ENCODE data around the gene RFTN1. TPM values are rescaled to one million over a fixed set of nuclear protein-coding genes. Genes with fewer than 3 reads are reported as not detected.

The RFTN1 gene
- total and polyA plus RNA-seq, 10 of the 15 experiments (the other 5 are each of a cell fraction or from before 2014, with no cell fraction given), result 20.6 to 213 (median 147) TPM

DNA sequence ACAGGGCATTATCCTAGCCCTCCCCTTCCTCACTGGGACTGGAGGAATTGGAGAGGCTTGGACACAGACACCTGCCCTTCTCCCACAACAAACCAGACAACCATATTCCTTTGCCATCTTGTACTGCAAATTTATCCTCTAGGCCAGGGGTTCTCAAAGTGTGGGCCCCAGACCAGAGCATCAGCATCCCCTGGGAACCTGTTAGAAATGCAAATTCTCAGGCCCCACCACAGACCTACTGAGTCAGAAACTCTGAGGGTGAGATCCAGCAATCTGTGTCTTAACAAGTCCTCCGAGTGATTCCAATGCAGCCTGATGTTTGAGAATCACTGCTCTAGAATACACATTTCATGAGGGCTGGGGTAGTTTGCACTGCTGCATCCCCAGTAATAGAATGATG, 133.1 kb downstream of the RFTN1 start (continued):
- TF ChIP-seq, protein P1, sequence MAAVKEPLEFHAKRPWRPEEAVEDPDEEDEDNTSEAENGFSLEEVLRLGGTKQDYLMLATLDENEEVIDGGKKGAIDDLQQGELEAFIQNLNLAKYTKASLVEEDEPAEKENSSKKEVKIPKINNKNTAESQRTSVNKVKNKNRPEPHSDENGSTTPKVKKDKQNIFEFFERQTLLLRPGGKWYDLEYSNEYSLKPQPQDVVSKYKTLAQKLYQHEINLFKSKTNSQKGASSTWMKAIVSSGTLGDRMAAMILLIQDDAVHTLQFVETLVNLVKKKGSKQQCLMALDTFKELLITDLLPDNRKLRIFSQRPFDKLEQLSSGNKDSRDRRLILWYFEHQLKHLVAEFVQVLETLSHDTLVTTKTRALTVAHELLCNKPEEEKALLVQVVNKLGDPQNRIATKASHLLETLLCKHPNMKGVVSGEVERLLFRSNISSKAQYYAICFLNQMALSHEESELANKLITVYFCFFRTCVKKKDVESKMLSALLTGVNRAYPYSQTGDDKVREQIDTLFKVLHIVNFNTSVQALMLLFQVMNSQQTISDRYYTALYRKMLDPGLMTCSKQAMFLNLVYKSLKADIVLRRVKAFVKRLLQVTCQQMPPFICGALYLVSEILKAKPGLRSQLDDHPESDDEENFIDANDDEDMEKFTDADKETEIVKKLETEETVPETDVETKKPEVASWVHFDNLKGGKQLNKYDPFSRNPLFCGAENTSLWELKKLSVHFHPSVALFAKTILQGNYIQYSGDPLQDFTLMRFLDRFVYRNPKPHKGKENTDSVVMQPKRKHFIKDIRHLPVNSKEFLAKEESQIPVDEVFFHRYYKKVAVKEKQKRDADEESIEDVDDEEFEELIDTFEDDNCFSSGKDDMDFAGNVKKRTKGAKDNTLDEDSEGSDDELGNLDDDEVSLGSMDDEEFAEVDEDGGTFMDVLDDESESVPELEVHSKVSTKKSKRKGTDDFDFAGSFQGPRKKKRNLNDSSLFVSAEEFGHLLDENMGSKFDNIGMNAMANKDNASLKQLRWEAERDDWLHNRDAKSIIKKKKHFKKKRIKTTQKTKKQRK (IDR thresholded peaks at IDR 0.05; ENCODE audit: low read depth, low read length), result no peak

DNA sequence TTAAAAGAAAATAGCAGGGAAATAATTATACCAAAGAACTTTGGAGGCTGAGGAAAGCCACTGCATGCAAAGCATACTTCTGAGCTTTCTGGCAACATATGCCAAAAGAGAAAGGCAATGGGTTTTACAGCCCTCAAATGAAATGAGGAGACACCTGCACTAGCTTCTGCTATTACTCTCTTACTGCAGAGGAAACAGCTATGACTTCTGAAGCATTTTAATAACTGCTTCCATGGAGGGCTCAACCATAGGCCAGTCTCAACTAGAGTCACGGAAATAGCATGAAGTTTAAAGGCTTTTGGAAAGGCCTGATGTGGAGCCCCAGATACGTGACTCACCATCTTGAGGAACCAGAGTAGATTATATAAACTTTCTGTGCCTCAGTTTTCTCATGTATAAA, 133.7 kb downstream of the RFTN1 start:
- DNase-seq (ENCODE audit: low read depth, low spot score) (no peak), FAIRE-seq (no peak), ATAC-seq (peak; percentile 4)
- H3K4me2 ChIP-seq (ENCODE audit: control insufficient read depth, insufficient read depth), result peak overlapping the region; percentile 67
- POLR2A ChIA-PET, result interaction anchor here (0.8 to 3.6 kb wide), 13 partner anchors 10 to 136 kb away, joined by 3 to 16 read pairs (median 9); partner anchors contain the start of gene RFTN1
- in situ Hi-C loops (cut with MboI), result loop anchor here (10.0 kb wide), 1 partner anchor 575 kb away; no protein-coding TSS in a partner anchor
- no peaks in the 10 kb centered on the region for H3K27me3 ChIP-seq (replicated peaks in 1 of 2; ENCODE audit: control insufficient read depth in 2 of 2, insufficient read depth in 2 of 2, low read length in 1 of 2)
- peaks cover 88% of the 10 kb centered on the region for H3K4me1 ChIP-seq (ENCODE audit: control insufficient read depth, insufficient read depth, low read length)
- H3K4me3 ChIP-seq, result no peak overlapping the region
- H3K36me3 ChIP-seq (ENCODE audit: control insufficient read depth in 2 of 2, insufficient read depth in 2 of 2, low read length in 1 of 2), result peaks cover 20 to 26% of the 10 kb centered on the region in 2 experiments
- RAD21 ChIA-PET (ENCODE audit: unreplicated experiment), result interaction anchor here (0.7 to 3.7 kb wide), 20 partner anchors 8 to 138 kb away, joined by 3 to 27 read pairs (median 5); no protein-coding TSS in a partner anchor
- H2AFZ ChIP-seq (ENCODE audit: control insufficient read depth, low read depth, low read length), result no peak overlapping the region
- peaks cover 54% of the 10 kb centered on the region for H3K79me2 ChIP-seq (ENCODE audit: control insufficient read depth, insufficient read depth, low read length)
- 3% methylated on average over 2 of the region's 2 CpGs for WGBS (ENCODE audit: insufficient coverage, insufficient replicate concordance, low lambda C conversion rate, missing lambda C conversion rate)
- H4K20me1 ChIP-seq (ENCODE audit: control insufficient read depth, insufficient read depth), result no peaks in the 10 kb centered on the region
- BruUV-seq (replicated peaks), result no TSS peak
- CTCF ChIA-PET, result interaction anchor here (1.0 to 1.9 kb wide), 7 partner anchors 15 to 137 kb away, joined by 3 to 6 read pairs (median 5); no protein-coding TSS in a partner anchor
- H3K27ac ChIP-seq (ENCODE audit: control insufficient read depth, insufficient read depth), result peak overlapping the region; percentile 88
- peaks cover 9% of the 10 kb centered on the region for H3K9me3 ChIP-seq (replicated peaks; ENCODE audit: control insufficient read depth, insufficient read depth, low read length)
- SMC1A ChIA-PET (ENCODE audit: uncharacterized antibody, unreplicated experiment), result interaction anchor here (0.8 to 9.9 kb wide), 22 partner anchors 8 to 813 kb away, joined by 3 to 125 read pairs (median 6); partner anchors contain the start of gene RFTN1
- 0 out of 2 replicates have a peak, but pooled peaks have one; percentile 12 for TF ChIP-seq FOXM1 (IDR thresholded peaks at IDR 0.05; ENCODE audit: low read depth, low read length)
- TF ChIP-seq ZBTB33 (IDR thresholded peaks at IDR 0.05), result no peak
- TF ChIP-seq MTA3 (IDR thresholded peaks at IDR 0.05; ENCODE audit: borderline replicate concordance, low read length), result 0 out of 2 replicates have a peak, but pooled peaks have one; percentile 12
- TF ChIP-seq HCFC1 (IDR thresholded peaks at IDR 0.05; ENCODE audit: low read length), result no peak
- TF ChIP-seq IRF3 (IDR thresholded peaks at IDR 0.05), result no peak
- no peak for TF ChIP-seq TCF7 (IDR thresholded peaks at IDR 0.05; ENCODE audit: borderline replicate concordance)
- no peak for TF ChIP-seq ZNF207 (IDR thresholded peaks at IDR 0.05; ENCODE audit: borderline replicate concordance)
- TF ChIP-seq MXI1 (IDR thresholded peaks at IDR 0.05; ENCODE audit: low read depth, low read length), result no peak
- TF ChIP-seq, protein P2, sequence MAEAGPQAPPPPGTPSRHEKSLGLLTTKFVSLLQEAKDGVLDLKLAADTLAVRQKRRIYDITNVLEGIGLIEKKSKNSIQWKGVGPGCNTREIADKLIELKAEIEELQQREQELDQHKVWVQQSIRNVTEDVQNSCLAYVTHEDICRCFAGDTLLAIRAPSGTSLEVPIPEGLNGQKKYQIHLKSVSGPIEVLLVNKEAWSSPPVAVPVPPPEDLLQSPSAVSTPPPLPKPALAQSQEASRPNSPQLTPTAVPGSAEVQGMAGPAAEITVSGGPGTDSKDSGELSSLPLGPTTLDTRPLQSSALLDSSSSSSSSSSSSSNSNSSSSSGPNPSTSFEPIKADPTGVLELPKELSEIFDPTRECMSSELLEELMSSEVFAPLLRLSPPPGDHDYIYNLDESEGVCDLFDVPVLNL (IDR thresholded peaks at IDR 0.05; ENCODE audit: low read depth, low read length), result no peak
- TF ChIP-seq PAX8 (IDR thresholded peaks at IDR 0.05), result no peak
- TF ChIP-seq NR2F1 (conservative IDR thresholded peaks at IDR 0.05), result no peak
- TF ChIP-seq SPI1 (IDR thresholded peaks at IDR 0.05; ENCODE audit: borderline replicate concordance, insufficient read depth, low read depth, low read length), result no peak
- TF ChIP-seq EED (IDR thresholded peaks at IDR 0.05; ENCODE audit: low read depth), result 0 out of 2 replicates have a peak, but pooled peaks have one; percentile 5
- TF ChIP-seq RUNX3 (IDR thresholded peaks at IDR 0.05; ENCODE audit: low read length), result no peak
- intact Hi-C loops (cut with micrococcal nuclease; ENCODE audit: unreplicated experiment), result no loop called here
- H3K9ac ChIP-seq (ENCODE audit: control insufficient read depth, insufficient read depth, low read length), result peak overlapping the region; percentile 12; the same call in 1 of the 2 replicates
